NOMO-1 (cell line): ENCODE measurements around the gene FOXO3.

Experiments used
- DNase-seq, 2 experiments: peaks; one replicate each; lab custom pipeline; 2025; ENCODE audit not compliant: unreplicated experiment in 2 of 2; lab: John Stamatoyannopoulos, UW

Gene FOXO3

DNA sequence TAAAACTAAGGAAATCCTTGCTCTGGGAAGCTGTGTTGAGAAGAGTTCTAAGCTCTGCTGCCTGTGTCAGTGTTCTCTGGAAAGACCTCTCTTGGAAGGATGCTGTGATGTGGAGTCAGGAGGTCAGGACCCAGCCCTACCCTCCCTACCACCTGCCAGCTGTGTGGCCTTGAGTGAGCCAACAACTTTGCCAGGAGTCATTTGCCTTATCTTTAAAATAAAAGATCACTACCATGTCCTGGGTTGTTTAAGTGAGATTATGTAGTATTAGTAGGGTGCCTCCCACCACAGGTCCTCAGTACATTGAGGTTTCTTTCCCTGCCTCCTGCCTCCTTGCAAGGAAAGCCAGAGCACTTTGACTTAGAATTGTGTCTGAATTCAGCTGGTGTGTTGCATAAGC lies 64.9 kb downstream of the FOXO3 start:
- no peak for DNase-seq

- DNase-seq: no peak
Measured at GRCh38 chr6:108626777-108627176, 66.1 kb downstream of the FOXO3 start.

DNA sequence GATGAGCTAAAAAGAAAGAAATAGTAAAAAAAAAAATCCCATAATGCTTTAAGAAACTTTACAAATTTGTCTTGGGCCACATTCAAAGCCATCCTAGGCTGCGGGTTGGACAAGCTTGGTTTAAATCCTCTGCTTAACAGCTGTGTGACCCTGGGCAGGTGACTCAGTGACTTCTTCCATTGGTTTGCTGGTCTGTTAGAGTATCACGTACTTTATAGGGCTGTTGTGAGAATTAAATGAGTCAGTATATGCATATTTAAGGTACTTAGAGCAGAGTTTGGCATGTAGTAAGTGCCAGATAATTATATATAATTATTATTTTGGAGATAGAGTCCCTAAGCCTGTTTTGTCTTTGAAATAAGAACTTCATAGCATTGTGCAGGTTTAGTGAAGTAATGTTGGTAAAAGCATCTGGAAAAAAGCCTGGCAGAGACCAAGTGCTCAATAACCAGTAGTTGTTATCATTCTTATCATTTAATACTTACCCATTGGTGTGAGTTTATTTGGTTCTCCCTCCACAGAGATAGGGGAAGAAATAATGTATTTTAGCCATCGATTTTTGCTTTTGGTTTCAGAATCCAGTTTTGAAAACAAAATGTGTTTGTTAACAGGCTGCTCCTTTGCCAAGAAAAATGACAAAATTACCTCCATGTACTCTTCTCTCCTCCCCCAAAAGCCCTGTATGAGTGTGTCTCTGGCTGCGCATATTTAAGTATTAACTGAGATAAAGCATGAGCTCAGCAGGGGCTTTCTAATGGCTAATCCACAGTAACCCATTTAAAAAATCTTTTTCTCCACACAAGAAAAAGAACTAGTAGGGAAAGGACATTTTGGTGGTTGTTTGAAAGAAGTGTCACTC lies 67.2 kb downstream of the FOXO3 start:
- DNase-seq: no peak

DNA sequence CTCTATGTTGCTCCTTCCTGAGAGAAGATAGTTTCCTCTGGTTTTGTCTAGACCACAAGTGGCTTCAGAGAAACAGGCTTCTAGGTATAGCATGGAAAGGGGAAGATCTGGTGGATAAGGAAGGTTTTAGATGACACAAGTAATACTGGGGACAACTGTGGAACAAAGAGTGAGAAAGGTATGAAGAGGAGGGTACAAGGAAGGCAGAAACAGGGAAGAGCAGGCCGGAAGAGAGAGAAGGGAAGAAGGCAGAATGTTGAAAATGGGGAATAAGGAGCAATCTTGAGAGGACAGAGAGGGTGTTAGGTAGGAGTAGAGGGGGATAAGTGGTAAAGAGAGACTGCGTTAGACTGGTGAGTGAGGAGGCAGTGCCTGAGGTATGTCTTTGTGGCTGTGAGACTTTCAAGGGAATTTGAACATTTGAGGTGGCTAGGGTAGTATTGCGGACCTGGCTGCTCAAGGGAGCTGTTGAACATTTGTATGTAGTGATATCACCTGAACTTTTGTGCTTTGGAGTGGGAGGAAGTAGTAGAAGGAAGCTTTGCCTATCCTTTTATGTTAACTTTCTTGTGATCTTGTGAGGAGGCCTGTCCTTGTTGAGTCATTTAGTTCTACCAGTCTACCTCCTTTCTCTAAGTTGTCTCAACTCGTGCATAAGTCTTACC lies 69.5 kb downstream of the FOXO3 start:
- DNase-seq: no peak

- DNase-seq: no peak
Measured at GRCh38 chr6:108632441-108632840, 71.7 kb downstream of the FOXO3 start.

DNA sequence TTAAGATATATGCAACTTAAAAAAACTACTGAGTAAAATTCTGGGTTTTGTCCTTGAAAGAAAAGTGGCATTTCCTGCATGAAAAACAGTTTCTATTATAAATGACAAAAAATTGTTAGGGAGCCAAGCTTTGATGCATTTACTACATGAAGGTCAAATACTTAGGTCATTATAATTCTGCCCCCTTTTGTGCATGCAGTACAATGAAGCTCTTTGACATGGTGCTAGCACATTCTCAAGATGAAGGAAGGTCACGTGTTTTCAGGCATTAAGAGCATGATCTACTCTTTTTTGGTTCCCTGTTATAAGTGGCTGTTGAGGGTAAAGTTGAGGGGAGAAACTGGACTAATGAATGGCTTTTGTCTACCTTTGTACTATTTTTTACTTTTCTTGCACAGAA lies 72.7 kb downstream of the FOXO3 start:
- DNase-seq: no peak

DNA sequence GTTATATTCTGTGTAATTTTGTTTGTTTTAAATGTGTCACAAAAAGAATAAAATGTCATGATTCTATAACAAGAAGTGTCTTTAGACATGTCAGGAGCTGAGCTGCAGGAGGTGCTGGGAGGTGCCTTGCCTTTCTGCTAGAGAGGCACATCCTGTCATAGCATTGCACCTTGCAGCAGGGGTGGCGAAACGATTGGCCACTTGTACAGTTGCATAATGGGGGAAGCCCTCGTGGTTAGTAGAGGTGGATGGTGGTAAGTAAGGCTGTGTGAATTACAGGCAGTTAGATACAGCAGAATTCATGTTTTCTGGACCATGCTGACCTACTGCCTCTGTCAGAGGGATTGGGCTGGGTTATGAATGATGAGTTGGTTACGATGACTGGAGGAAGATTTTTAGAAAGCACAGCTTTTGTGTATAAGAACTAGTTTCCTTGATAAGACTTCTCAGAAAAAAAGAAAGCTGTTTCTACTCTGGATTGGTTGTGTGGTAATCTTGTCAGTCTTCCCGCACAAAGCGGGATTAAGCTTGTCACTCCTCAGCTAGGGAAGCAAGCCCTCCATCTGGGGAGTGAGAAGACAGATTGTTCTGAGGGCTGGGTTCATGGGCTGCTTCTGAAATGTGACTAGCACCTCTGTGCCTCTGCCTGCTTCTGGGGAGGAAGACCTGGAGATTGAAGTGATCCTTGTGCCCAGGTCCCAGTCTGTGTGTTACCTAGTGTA lies 74.9 kb downstream of the FOXO3 start:
- peak; percentile 88 to 91 for DNase-seq

DNA sequence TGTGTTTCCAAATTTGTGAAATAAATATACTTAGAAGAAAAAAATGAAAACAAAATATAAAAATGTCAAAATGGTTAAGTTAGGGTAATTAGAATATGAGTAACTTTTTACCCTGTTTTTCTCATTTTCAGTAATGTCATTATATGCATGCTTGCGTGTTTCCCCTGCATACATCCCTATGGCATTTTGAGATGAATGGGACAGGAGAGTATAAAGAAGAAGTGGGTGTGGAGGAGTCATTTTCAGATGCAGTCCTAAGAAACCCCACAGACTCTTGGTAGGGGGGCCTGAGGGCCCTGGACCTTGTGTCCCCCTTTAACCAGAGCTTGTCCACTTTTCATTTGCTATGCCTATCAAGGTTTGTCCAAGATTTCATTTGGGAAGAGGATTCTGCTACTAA lies 77.2 kb downstream of the FOXO3 start:
- DNase-seq: no peak

DNA sequence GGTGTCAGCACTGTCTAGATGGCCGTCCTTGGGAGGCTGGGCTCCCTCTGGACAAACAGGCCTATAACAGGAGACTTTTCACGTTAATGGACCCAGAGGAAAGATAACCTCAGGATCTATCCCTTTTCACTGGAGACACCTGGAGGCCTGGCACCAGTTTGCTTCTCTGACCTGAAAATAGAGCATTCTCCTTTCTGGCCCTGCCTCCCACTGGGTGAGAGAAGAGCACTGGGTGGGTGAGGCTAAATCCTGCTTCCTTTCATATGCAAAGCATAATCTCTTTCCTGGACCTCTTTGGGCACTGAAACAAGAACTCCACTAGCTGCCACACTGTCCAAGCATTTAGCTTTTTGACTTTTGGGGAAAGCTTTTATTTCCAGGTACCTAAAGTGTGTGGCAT lies 78.3 kb downstream of the FOXO3 start:
- no peak for DNase-seq

GRCh38 chr6:108640104-108640503 lies 79.4 kb downstream of the FOXO3 start:
- no peak for DNase-seq

- no peak for DNase-seq
Measured at GRCh38 chr6:108643184-108643583, 82.5 kb downstream of the FOXO3 start.

DNA sequence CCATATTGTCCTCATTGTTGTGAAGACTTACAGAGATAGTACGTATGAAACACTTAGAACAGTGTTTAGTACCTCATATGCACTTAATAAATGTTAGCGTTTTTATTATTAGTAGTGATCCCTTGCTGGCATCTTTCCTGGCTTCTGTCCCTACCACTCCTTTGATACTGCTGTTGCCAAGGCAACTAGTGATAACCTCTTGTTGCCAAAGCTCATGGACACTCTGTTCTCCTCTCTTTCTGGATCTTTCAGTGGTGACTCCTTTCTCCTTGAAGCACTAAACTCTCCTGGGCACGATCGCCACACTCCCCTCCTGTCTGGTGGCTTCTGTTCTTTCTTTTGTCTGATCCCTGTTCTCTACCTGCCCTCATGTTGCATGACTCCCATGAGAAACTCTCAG lies 83.5 kb downstream of the FOXO3 start:
- no peak for DNase-seq

GRCh38 chr6:108648191-108648590 lies 87.5 kb downstream of the FOXO3 start:
- DNase-seq: peak; percentile 26 to 82

- DNase-seq: no peak
Measured at GRCh38 chr6:108650325-108650724, 89.6 kb downstream of the FOXO3 start.

GRCh38 chr6:108650781-108651180 lies 90.1 kb downstream of the FOXO3 start:
- peak; percentile 74 to 86 for DNase-seq

GRCh38 chr6:108651340-108652227 lies 90.9 kb downstream of the FOXO3 start:
- DNase-seq: no peak

- no peak for DNase-seq
Measured at GRCh38 chr6:108652375-108652774, 91.7 kb downstream of the FOXO3 start.

DNA sequence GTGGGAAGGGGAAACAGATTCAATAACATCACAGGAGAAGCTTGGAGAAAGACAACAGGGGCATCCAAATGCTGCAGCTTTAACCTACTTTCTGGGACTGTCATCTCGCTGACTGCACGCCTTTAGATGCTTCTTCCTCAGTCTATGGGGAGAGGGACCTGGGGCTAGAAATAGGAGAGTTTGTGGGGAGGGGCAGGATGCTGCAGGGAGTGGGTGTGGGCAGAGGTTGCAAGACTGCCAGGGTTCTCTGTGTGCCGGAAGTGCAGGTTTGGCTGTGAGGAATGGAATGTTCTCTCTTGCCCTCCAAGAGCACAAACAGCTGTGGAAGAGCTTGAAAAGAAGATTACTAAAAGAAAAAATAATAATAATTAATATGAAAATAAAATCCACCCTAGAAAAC lies 93.2 kb downstream of the FOXO3 start:
- DNase-seq: no peak

GRCh38 chr6:108654465-108655106 lies 93.9 kb downstream of the FOXO3 start:
- no peak for DNase-seq
